A549 (cell line): ENCODE results near the gene SLC8A1. TPM values are rescaled to one million over a fixed set of nuclear protein-coding genes. Genes with fewer than 3 reads are reported as not detected.

Source experiments
- ATAC-seq, 2 experiments: fragments of 200-7000 bp in 1 of 2; fragments of >200 bp in 1 of 2; cut with Nextera tagmentation in 1 of 2; cut with Tn5 transposase in 1 of 2; 3 replicates each; pipeline versions ENCODE4 v1.8.0 to v1.9.1; 2018 to 2020; ENCODE audit warnings: mild to moderate bottlenecking in 1 of 2, moderate library complexity in 1 of 2
- CTCF ChIA-PET: fragments of 300-600 bp; sonication (Branson Sonifier 250); formaldehyde crosslinking; extraction: SDS; loops from one replicate; lab custom pipeline; 2021; ENCODE audit warnings: antibody characterized with exemption, inconsistent platforms; lab: Yijun Ruan, JAX
- POLR2A ChIA-PET: fragments of 350-600 bp; formaldehyde crosslinking; extraction: SDS; loops from one replicate; lab custom pipeline; 2021; ENCODE audit warnings: antibody characterized with exemption, inconsistent platforms; lab: Yijun Ruan, JAX
- DNase-seq, 2 experiments: peaks; one replicate each; pipeline versions ENCODE4 v3.0.0 to v3.0.0-alpha.2; 2011 to 2016; ENCODE audit warnings: low read depth in 1 of 2, low spot score in 1 of 2
- FAIRE-seq: peaks from 2 replicates; lab custom pipeline; 2011; peaks lifted over from hg19 to GRCh38; lab: Jason Lieb, UNC
- H3K27ac ChIP-seq, 2 experiments: fragments of >200 bp; sonication (Bioruptor Twin); formaldehyde crosslinking; 3 replicates each; pipeline ENCODE4 v1.5.1; 2016 to 2017
- H3K4me1 ChIP-seq: fragments of >200 bp; sonication (Bioruptor Twin); formaldehyde crosslinking; 3 replicates; pipeline ENCODE4 v1.6.1; 2016
- H3K4me2 ChIP-seq: fragments of >200 bp; sonication (Bioruptor Twin); formaldehyde crosslinking; 3 replicates; pipeline ENCODE4 v1.6.1; 2016
- H3K4me3 ChIP-seq: fragments of >200 bp; sonication (Bioruptor Twin); formaldehyde crosslinking; 3 replicates; pipeline ENCODE4 v1.5.1; 2016
- H3K9me3 ChIP-seq: fragments of >200 bp; sonication (Bioruptor Twin); formaldehyde crosslinking; 3 replicates; pipeline ENCODE4 v1.6.1; 2016
- BHLHE40 ChIP-seq: IDR thresholded peaks from 2 replicates; pipeline ENCODE4 v1.6.1; 2012; ENCODE audit warnings: low read depth, low read length, inconsistent platforms
- CHD4 ChIP-seq: fragments of 200-600 bp; sonication (generic); IDR thresholded peaks from 2 replicates; pipeline ENCODE4 v1.6.1; 2016; ENCODE audit warnings: antibody characterized with exemption, mild to moderate bottlenecking, borderline replicate concordance
- ELK1 ChIP-seq: fragments of 150-350 bp; IDR thresholded peaks from 2 replicates; pipeline ENCODE4 v1.6.1; 2014; ENCODE audit warnings: low read depth, mild to moderate bottlenecking, low read length
- ESRRA ChIP-seq: fragments of 150-350 bp; IDR thresholded peaks from 2 replicates; pipeline ENCODE4 v1.6.1; 2014; ENCODE audit warnings: mild to moderate bottlenecking, low read length, borderline replicate concordance
- FOSB ChIP-seq: fragments of 250-450 bp; sonication (Bioruptor Pico); IDR thresholded peaks from 2 replicates; pipeline ENCODE4 v1.5.0; 2020; ENCODE audit warnings: mild to moderate bottlenecking, moderate library complexity
- FOSL2 ChIP-seq, 2 experiments: fragments of 450-650 bp in 1 of 2; fragments of >200 bp in 1 of 2; sonication (Bioruptor Twin) in 1 of 2; formaldehyde crosslinking; IDR thresholded peaks; 2 replicates each; pipeline versions ENCODE4 v1.5.0 to v1.6.1; 2016 to 2020; ENCODE audit warnings: mild to moderate bottlenecking in 1 of 2, moderate library complexity in 1 of 2
- HES2 ChIP-seq: fragments of >200 bp; sonication (Bioruptor Twin); formaldehyde crosslinking; IDR thresholded peaks from 2 replicates; pipeline ENCODE4 v1.6.1; 2016
- HMGXB4 ChIP-seq: fragments of 250-450 bp; sonication (Bioruptor Pico); IDR thresholded peaks from 2 replicates; pipeline ENCODE4 v1.5.0; 2021; ENCODE audit warnings: mild to moderate bottlenecking, moderate library complexity, borderline replicate concordance
- HOXA7 ChIP-seq: fragments of 250-450 bp; sonication (Bioruptor Pico); IDR thresholded peaks from 2 replicates; pipeline ENCODE4 v1.5.0; 2020; ENCODE audit warnings: mild to moderate bottlenecking, moderate library complexity
- HOXB5 ChIP-seq: fragments of 250-450 bp; sonication (Bioruptor Pico); IDR thresholded peaks from 2 replicates; pipeline ENCODE4 v1.5.0; 2020; ENCODE audit warnings: mild to moderate bottlenecking, moderate library complexity
- JUNB ChIP-seq: fragments of >200 bp; sonication (Bioruptor Twin); formaldehyde crosslinking; IDR thresholded peaks from 2 replicates; pipeline ENCODE4 v1.6.1; 2016
- MAFK ChIP-seq: fragments of 450-650 bp; IDR thresholded peaks from 2 replicates; pipeline ENCODE4 v1.6.1; 2014; ENCODE audit not compliant: partially characterized antibody
- MAZ ChIP-seq: fragments of 150-350 bp; IDR thresholded peaks from 2 replicates; pipeline ENCODE4 v1.6.1; 2014; ENCODE audit warnings: antibody characterized with exemption, low read depth, low read length, borderline replicate concordance
- NFE2L2 ChIP-seq: fragments of 150-350 bp; conservative IDR thresholded peaks from 2 replicates; pipeline ENCODE4 v1.6.1; 2014; ENCODE audit warnings: low read length
- NPAS2 ChIP-seq: fragments of 250-450 bp; sonication (Bioruptor Pico); IDR thresholded peaks from 2 replicates; pipeline ENCODE4 v1.8.0; 2022; ENCODE audit warnings: mild to moderate bottlenecking, moderate library complexity, borderline replicate concordance
- PBX3 ChIP-seq: IDR thresholded peaks from 2 replicates; pipeline ENCODE4 v1.6.1; 2012
- PHF8 ChIP-seq: fragments of 200-600 bp; sonication (generic); IDR thresholded peaks from 2 replicates; pipeline ENCODE4 v1.6.1; 2016; ENCODE audit warnings: low read depth, mild to moderate bottlenecking, antibody characterized with exemption, moderate library complexity, borderline replicate concordance
- RARB ChIP-seq: fragments of 250-450 bp; sonication (Bioruptor Pico); IDR thresholded peaks from 2 replicates; pipeline ENCODE4 v1.8.0; 2021; ENCODE audit warnings: mild to moderate bottlenecking, moderate library complexity
- RCOR1 ChIP-seq: fragments of 150-350 bp; IDR thresholded peaks from 2 replicates; pipeline ENCODE4 v1.6.1; 2014; ENCODE audit warnings: antibody characterized with exemption, low read length, low read depth
- REST ChIP-seq: fragments of 200-600 bp; sonication (generic); IDR thresholded peaks from 2 replicates; pipeline ENCODE4 v1.6.1; 2016; ENCODE audit warnings: antibody characterized with exemption, mild to moderate bottlenecking, moderate library complexity
- RFX5 ChIP-seq: fragments of 450-650 bp; IDR thresholded peaks from 2 replicates; pipeline ENCODE4 v1.7.1; 2014; ENCODE audit warnings: antibody characterized with exemption, mild to moderate bottlenecking, moderate library complexity
- RNF2 ChIP-seq: fragments of 200-600 bp; sonication (generic); IDR thresholded peaks from 2 replicates; pipeline ENCODE4 v1.6.1; 2016; ENCODE audit warnings: low read depth, mild to moderate bottlenecking, antibody characterized with exemption, moderate library complexity, borderline replicate concordance
- SREBF2 ChIP-seq: fragments of 450-650 bp; IDR thresholded peaks from 2 replicates; pipeline ENCODE4 v1.6.1; 2014; ENCODE audit warnings: mild to moderate bottlenecking, moderate library complexity
- TP53 ChIP-seq: fragments of 250-450 bp; sonication (Bioruptor Pico); IDR thresholded peaks from 2 replicates; pipeline ENCODE4 v1.5.0; 2021; ENCODE audit warnings: mild to moderate bottlenecking, moderate library complexity
- USF2 ChIP-seq: fragments of 450-650 bp; IDR thresholded peaks from 2 replicates; pipeline ENCODE4 v1.6.1; 2014; ENCODE audit warnings: antibody characterized with exemption
- ZSCAN20 ChIP-seq: fragments of 250-450 bp; sonication (Bioruptor Pico); IDR thresholded peaks from 2 replicates; pipeline ENCODE4 v1.8.0; 2022; ENCODE audit warnings: mild to moderate bottlenecking, moderate library complexity
- WGBS: methylation state at CpG from one replicate; pipeline ENCODE4 v1.1.6; 2017; ENCODE audit errors: missing lambda C conversion rate; 5-methylcytosine and 5-hydroxymethylcytosine counted together
- polyA plus RNA-seq, 4 experiments: library from polyadenylated mRNA; depleted of rRNA in 3 of 4; stranded (reverse); fragments of >200 nt; fragmentation: RNase III in 1 of 4; extraction: RNeasy Plus Mini Kit Qiagen cat#74134 plus additional on column Dnase treatment in 1 of 4; gene quantifications; 2 replicates in 3 of 4; 3 replicates in 1 of 4; pipeline ENCODE4 v1.2.3, GENCODE V29; 2011 to 2017

SLC8A1 gene
- polyA plus RNA-seq, 2 of the 4 experiments (the other 2 are of a cell fraction), result 0.28 to 0.92 TPM

GRCh38 chr2:40244251-40244650 is 207.6 kb downstream of the SLC8A1 start (continued):
- TF ChIP-seq PBX3, result no peak
- TF ChIP-seq RFX5, result no peak
- TF ChIP-seq, all 56 proteins: peak for 0

GRCh38 chr2:40243581-40244187 is 208.2 kb downstream of the SLC8A1 start:
- no peaks in the 10 kb centered on the region for H3K9me3 ChIP-seq
- DNase-seq, result no peak
- H3K27ac ChIP-seq, result no peak overlapping the region
- H3K4me3 ChIP-seq, result no peak overlapping the region
- no peaks in the 10 kb centered on the region for H3K4me1 ChIP-seq
- CTCF ChIA-PET, result interaction anchor here (0.6 to 3.1 kb wide), 12 partner anchors 8 to 1453 kb away, joined by 3 to 25 read pairs (median 4); no protein-coding TSS in a partner anchor
- no peak overlapping the region for H3K4me2 ChIP-seq
- ATAC-seq, result no peak
- no peak for FAIRE-seq
- POLR2A ChIA-PET, result interaction anchor here (0.6 kb wide), 1 partner anchor 16 kb away, joined by 4 read pairs; no protein-coding TSS in a partner anchor
- 11% methylated on average over 3 of the region's 3 CpGs for WGBS
- no peak for TF ChIP-seq MAFK
- no peak for TF ChIP-seq FOSL2 (IDR thresholded peaks at IDR 0.05)
- TF ChIP-seq FOSL2 (CRISPR knock-in tag; IDR thresholded peaks at IDR 0.05), result no peak
- no peak for TF ChIP-seq BHLHE40
- TF ChIP-seq ZSCAN20, result no peak
- no peak for TF ChIP-seq PBX3
- no peak for TF ChIP-seq HMGXB4
- no peak for TF ChIP-seq PHF8
- no peak for TF ChIP-seq RNF2
- TF ChIP-seq ELK1, result no peak
- TF ChIP-seq RARB, result no peak
- no peak for TF ChIP-seq NFE2L2
- no peak for TF ChIP-seq HOXA7
- TF ChIP-seq TP53, result no peak
- TF ChIP-seq NPAS2 (CRISPR knock-in tag), result no peak
- TF ChIP-seq CHD4, result no peak
- TF ChIP-seq HOXB5, result no peak

GRCh38 chr2:40242315-40242714 is 209.6 kb downstream of the SLC8A1 start:
- Histone ChIP-seq H3K4me3 (no peak overlapping the region), H3K4me1 (no peaks in the 10 kb centered on the region), H3K4me2 (no peak overlapping the region), H3K9me3 (no peaks in the 10 kb centered on the region), H3K27ac (no peak overlapping the region)
- DNase-seq (no peak), ATAC-seq (no peak), FAIRE-seq (no peak)
- WGBS, result 18% methylated on average over 3 of the region's 3 CpGs
- CTCF ChIA-PET, result interaction anchor here (1.4 kb wide), 1 partner anchor 29 kb away, joined by 3 read pairs; no protein-coding TSS in a partner anchor
- POLR2A ChIA-PET, result no interaction called here
- TF ChIP-seq ESRRA (no peak), REST (no peak), SREBF2 (no peak), HES2 (no peak), USF2 (no peak), JUNB (no peak), RCOR1 (no peak), MAZ (no peak), FOSB (CRISPR knock-in tag) (no peak)
